Effector CD4-positive, alpha-beta T cell (primary cell): Measurements from ENCODE around the gene ZNF106.

ENCODE experiments used
- DNase-seq: peaks from one replicate; pipeline ENCODE4 v3.0.0-alpha.2; 2020

The ZNF106 gene

GRCh38 chr15:42365921-42366550 is 124.9 kb downstream of the ZNF106 start:
- no peak for DNase-seq

- DNase-seq: no peak
Observed at GRCh38 chr15:42364529-42364928, 126.4 kb downstream of the ZNF106 start.

- DNase-seq: no peak
Observed at GRCh38 chr15:42363942-42364341, 127.0 kb downstream of the ZNF106 start.

- no peak for DNase-seq
Observed at GRCh38 chr15:42363487-42363886, 127.5 kb downstream of the ZNF106 start.
